ENCODE data around the gene TNPO1. TPM values are rescaled to one million over a fixed set of nuclear protein-coding genes. Genes with fewer than 3 reads are reported as not detected.
A peak's percentile ranks its signal among the peaks of the same experiment; 100 is the strongest.

TNPO1 gene
- polyA plus RNA-seq, 1 donor from 2014 or later, result 103 TPM

GRCh38 chr5:72956324-72957140 lies 140.1 kb downstream of the TNPO1 start:
- H3K9me2 ChIP-seq (ENCODE audit: insufficient read depth, low read length), result no peaks in the 10 kb centered on the region
- H2AFZ ChIP-seq (ENCODE audit: low read depth, low read length), result peak overlapping the region; percentile 56
- H3K4me3 ChIP-seq (ENCODE audit: low read length), result peak overlapping the region; percentile 84
- H3K79me2 ChIP-seq (replicated peaks; ENCODE audit: insufficient read depth, low read length), result peaks cover 48% of the 10 kb centered on the region
- H3K27me3 ChIP-seq (ENCODE audit: insufficient read depth, low read depth, low read length), result no peaks in the 10 kb centered on the region
- H3K9me3 ChIP-seq (ENCODE audit: low read length), result no peaks in the 10 kb centered on the region
- H3K27ac ChIP-seq (ENCODE audit: low read length), result peak overlapping the region; percentile 65
- peak overlapping the region; percentile 87 for H3K9ac ChIP-seq (ENCODE audit: low read length)
- H3K4me2 ChIP-seq (ENCODE audit: low read length), result peak overlapping the region; percentile 56
- no peaks in the 10 kb centered on the region for H4K20me1 ChIP-seq (ENCODE audit: insufficient read depth)
- H3F3A ChIP-seq (ENCODE audit: insufficient read depth, low read length, poor library complexity, severe bottlenecking), result no peaks in the 10 kb centered on the region
- TF ChIP-seq EZH2 (IDR thresholded peaks at IDR 0.05; ENCODE audit: borderline replicate concordance, insufficient read depth, low read length, poor library complexity, severe bottlenecking) (no peak), SMC3 (conservative IDR thresholded peaks at IDR 0.05; ENCODE audit: poor library complexity) (no peak), RAD21 (conservative IDR thresholded peaks at IDR 0.05) (peak; percentile 16), MXI1 (conservative IDR thresholded peaks at IDR 0.05; ENCODE audit: poor library complexity, severe bottlenecking) (no peak), POLR2AphosphoS5 (IDR thresholded peaks at IDR 0.05) (no peak), REST (IDR thresholded peaks at IDR 0.05; ENCODE audit: borderline replicate concordance) (no peak)
- no peaks in the 10 kb centered on the region for H3K36me3 ChIP-seq (ENCODE audit: insufficient read depth, low read length)

GRCh38 chr5:72957337-72957736 lies 140.9 kb downstream of the TNPO1 start:
- no peak for TF ChIP-seq EZH2 (IDR thresholded peaks at IDR 0.05; ENCODE audit: borderline replicate concordance, insufficient read depth, low read length, poor library complexity, severe bottlenecking)
- TF ChIP-seq SMC3 (conservative IDR thresholded peaks at IDR 0.05; ENCODE audit: poor library complexity), result no peak
- no peak for TF ChIP-seq TAF1 (IDR thresholded peaks at IDR 0.05; ENCODE audit: low read depth)
- no peak for TF ChIP-seq POLR2AphosphoS5 (IDR thresholded peaks at IDR 0.05)
- TF ChIP-seq RAD21 (conservative IDR thresholded peaks at IDR 0.05), result no peak
- no peak for TF ChIP-seq CTCF (IDR thresholded peaks at IDR 0.05; ENCODE audit: poor library complexity, severe bottlenecking)
- TF ChIP-seq REST (IDR thresholded peaks at IDR 0.05; ENCODE audit: borderline replicate concordance), result no peak
- TF ChIP-seq MXI1 (conservative IDR thresholded peaks at IDR 0.05; ENCODE audit: poor library complexity, severe bottlenecking), result no peak
- TF ChIP-seq EP300 (conservative IDR thresholded peaks at IDR 0.05; ENCODE audit: poor library complexity, severe bottlenecking), result no peak
- Histone ChIP-seq H3F3A (ENCODE audit: insufficient read depth, low read length, poor library complexity, severe bottlenecking) (no peaks in the 10 kb centered on the region), H2AFZ (ENCODE audit: low read depth, low read length) (no peak overlapping the region), H3K79me2 (replicated peaks; ENCODE audit: insufficient read depth, low read length) (peaks cover 55% of the 10 kb centered on the region), H3K9me2 (ENCODE audit: insufficient read depth, low read length) (no peaks in the 10 kb centered on the region), H3K4me3 (ENCODE audit: low read length) (peak overlapping the region; percentile 84), H3K27ac (ENCODE audit: low read length) (no peak overlapping the region), H3K4me2 (ENCODE audit: low read length) (peak overlapping the region; percentile 56), H3K27me3 (ENCODE audit: insufficient read depth, low read depth, low read length) (no peaks in the 10 kb centered on the region), H4K20me1 (ENCODE audit: insufficient read depth) (no peaks in the 10 kb centered on the region), H3K9me3 (ENCODE audit: low read length) (no peaks in the 10 kb centered on the region), H3K36me3 (ENCODE audit: insufficient read depth, low read length) (no peaks in the 10 kb centered on the region), H3K9ac (ENCODE audit: low read length) (no peak overlapping the region)
